Activated CD4-positive, CD25-positive, alpha-beta regulatory T cell treated with anti-CD3 and anti-CD28 coated beads, Interleukin-2, amount 50 U/mL, for 24 hours (primary cell): Measurements from ENCODE around the gene NDFIP2.
"Not testable (repeated sequence)": the region's sequence is repeated elsewhere in the genome, so short reads cannot be mapped to it uniquely, and the experiment has no call there.

Experiments
- ATAC-seq, 2 donors: fragments of 150-1000 bp; cut with Tn5 transposase; one replicate each; pipeline ENCODE4 v1.10.0; 2021; ENCODE audit warnings: mild to moderate bottlenecking in 1 of 2, moderate library complexity in 1 of 2

NDFIP2 gene

DNA sequence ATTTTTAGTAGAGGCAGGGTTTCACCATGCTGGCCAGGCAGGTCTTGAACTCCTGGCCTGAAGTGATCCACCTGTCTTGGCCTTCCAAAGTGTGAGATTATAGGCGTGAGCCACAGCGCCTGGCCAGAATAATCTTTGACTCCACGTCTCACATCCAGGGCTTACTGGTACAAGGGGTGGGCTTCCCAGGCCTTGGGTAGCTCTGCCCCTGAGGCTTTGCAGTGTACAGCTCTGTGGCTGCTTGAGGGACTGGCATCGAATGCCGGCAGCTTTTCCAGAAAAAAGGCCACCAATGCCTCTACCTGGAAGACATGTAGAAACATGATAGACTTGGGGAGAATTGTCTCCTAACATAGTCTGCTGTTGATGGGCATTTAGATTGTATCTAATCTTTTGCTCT, 57.8 kb downstream of the NDFIP2 start:
- no peak for ATAC-seq

DNA sequence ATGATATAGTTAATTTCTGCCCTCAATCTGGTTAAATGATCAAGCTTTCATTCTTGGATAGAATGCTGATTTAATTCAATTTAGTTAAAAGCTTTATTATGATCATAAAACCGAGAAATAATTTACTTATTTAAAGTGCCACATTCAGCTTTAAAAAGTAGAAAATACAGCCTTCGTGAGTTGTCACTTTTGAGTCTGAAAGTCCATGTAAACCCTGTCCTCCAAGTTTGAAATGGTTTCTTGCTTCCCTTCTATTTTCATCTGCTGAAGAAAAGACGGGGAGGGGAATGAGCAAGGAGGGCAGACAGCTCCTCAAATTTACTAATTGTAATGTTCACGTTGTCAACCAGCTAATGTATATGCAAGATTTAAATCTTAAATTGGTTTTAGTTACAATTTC, 59.5 kb downstream of the NDFIP2 start:
- ATAC-seq: no peak

DNA sequence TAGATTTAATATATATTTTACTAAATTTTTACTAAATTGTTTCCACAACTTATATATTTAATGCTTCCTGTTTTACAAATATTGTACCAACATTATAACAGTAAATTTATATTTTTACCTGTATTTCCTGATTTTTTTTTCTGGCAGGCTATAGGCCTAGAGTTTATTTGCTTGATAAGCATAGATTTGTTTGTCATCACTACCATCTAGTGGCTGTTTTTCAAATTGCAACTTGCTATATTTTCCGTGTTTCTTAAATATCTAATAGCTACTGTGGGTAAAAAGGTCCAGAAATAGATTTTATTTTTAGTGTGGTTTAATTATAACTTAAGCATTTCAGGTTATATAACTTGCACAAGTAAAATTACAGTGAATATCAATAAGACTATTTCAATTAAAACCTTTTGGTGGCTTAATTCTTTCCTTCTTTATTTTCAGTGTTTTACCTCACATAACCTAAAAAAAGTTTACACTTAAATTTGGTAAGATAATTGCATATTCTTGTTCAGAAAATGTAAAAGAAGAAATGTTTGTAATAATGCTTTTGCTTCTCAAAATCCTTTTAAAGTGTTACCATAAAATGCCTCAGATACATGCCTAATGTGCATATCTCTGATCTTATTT, 60.6 kb downstream of the NDFIP2 start:
- peak in 1 of 2 donors; percentile 30 for ATAC-seq

DNA sequence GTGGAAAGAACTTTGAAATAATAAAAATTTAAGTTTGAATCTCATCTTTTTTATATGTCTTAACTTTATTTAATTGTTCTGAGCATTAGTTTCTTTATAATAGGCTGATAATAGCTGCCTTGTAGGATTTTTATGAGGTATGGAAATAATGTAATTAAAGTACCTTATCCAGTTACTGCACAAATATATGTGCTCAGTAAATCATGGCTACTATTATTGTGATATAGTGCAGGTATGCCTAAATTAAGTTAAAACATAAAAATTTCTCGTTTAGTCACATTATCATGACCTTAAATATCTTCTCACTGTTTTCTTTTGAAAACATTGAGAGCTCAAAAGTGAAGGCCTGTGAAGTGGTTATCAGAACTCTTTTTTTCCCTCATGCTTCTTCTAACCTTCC, 62.9 kb downstream of the NDFIP2 start:
- no peak for ATAC-seq

DNA sequence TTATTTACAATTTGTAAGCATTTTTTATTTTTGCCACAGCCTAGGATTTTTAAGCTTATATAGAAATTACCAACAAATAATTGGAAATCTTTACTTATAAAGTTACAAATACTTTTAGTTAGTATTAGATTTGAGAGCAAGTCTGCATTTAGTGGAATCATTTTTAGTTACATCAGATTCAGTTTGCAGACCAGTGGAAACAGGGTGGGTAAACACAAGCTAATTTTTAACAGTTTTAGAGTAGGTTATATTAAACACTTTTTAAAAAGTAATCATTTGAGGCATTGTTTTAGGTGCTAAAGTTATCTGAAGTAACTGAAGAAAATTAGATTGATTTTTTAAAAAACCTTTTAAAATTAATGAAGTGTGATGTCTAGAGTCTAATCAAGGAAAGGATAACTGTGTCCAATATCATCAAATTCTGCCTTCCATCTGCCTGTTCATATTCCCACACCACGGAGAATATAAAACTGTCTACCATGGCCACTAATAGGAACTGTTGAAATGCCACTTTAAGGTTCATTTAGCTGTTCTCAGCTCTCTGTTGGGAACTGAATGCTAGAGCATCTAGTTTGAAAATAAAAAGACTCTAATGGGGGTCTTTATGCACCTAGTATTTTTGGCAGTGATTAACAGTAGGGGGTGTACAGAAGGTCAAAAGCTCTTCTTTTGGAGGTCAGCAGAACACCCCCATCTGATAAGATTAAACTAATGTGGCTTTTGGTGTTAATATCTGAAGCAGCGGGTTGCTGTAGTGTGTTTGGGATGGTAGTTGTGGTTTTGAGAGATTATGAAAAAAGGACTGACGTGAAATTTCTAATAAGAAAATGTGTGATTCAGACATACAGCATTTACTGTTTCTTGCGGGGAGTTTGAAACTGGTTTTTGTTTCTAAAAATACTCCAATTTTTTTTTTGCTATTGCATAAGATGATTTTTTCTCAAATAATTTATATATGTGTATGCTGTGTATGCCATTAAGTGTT, 66.5 kb downstream of the NDFIP2 start:
- peak in 1 of 2 donors; percentile 36 for ATAC-seq

DNA sequence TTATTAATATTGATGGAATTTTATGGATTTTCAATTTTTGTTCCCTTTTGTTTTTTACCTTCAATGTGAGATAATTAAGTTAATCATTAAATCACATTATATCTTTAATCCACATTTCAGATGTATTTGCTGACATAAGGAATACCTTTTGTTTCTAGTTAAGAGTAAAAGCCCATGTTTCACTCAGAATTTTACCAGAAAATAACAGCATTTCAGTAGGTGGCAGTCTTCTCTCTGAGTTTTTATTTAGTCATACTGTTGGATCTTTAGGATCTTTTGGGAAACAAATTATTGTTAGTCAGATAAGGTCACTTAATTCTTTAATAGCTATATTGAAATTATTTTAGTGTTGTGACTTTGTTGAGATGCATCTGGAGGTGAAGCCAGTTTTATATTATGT, 67.9 kb downstream of the NDFIP2 start:
- ATAC-seq: no peak

DNA sequence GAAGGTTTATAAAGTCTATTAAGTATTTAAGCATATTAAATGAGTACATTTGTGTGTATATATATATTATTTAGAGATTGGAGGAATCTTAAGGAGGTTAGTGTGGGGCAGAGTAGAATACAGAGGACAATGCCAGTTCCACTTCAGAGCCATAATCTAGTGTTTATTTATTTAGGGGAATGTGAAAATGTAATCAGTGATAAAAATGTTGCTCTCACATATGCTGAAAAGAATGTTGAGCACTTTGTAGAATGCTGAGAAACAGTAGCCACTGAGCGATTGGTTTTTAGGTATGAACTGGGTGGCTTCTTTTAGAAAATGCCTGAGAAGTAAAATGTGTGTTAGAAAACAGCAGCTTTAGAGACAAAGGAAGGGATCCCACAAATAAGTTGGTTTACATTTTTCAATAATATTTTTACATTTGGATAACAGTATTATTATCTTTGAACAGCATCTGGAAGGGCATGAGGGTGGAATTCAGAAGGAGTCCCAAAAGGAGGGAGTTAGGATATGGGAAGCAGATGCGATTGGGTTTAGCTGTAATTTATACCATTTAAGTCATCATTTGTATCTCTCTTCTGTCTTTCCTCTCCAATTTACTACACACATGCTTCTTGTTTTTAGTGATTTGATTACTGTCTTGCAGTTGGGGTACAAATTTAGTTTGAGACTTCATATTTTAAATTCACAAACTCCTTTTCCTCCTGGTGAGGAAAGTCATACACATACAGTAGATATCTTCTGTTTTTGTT, 68.6 kb downstream of the NDFIP2 start:
- ATAC-seq: no peak

DNA sequence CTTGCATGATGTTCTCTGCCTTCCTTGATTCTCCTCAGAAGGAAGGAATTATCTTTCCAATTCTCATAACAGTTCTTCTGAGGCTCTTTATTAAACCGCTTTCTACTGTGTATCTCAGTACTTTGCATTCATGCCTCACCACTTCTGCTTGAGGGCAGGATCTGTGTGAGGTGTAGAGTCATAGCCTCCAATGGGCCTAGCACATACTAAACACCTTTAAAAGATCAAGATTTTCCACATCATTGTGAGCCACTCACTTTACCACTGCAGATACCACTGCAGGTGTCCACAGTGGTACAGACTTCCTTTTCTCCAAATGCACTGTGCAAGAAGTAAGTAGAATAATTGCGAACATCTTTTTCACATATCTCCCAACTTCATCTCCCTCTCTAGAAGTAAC, 76.7 kb downstream of the NDFIP2 start:
- ATAC-seq: no peak

DNA sequence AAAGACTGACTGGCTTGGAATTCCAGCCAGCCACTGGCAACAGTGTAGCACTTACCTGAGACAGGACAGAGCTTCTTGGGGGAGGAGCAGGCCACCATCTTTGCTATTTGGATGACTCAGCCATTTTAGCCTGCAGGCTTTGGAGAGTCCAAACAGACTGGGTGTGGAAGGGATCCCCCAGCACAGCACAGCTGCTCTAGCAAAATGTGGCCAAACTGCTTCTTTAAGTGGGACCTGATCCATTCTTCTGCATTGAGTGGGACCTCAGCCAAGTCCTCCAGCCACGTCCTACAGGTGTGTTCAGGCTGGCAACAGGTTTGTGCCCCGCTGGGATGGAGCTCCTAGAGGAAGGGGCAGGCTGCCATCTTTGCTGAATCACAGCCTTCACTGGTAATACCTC, 80.0 kb downstream of the NDFIP2 start:
- ATAC-seq: no peak

DNA sequence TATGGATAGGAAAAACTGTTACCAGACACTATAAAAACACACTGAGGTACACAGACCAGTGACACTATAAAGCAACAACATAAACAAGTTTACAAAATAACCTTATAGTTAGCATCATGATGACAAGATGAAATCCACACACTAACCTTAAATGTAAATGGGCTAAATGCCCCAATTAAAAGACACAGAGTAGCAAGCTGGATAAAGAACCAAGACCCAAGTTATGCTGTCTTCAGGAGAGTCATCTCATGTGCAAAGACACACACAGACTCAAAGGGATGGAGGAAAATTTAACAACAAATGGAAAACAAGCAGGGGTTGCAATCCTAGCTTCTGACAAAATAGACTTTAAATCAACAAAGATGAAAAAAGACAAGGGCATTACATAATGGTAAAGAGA, 81.6 kb downstream of the NDFIP2 start:
- no peak for ATAC-seq

DNA sequence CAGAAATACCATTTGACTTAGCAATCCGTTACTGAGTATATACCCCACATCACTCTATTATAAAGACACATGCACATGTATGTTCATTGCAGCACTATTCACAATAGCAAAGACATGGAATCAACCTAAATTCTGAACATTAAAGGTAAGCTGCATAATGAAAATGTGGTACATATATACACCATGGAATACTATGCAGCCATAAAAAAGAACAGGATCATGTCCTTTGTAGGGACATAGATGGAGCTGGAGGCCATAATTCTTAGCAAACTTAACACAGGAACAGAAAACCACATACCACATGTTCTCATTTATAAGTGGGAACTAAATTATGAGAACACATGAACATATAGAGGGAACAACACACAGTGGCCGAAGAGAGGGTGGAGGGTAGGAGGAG, 85.2 kb downstream of the NDFIP2 start:
- no peak for ATAC-seq

DNA sequence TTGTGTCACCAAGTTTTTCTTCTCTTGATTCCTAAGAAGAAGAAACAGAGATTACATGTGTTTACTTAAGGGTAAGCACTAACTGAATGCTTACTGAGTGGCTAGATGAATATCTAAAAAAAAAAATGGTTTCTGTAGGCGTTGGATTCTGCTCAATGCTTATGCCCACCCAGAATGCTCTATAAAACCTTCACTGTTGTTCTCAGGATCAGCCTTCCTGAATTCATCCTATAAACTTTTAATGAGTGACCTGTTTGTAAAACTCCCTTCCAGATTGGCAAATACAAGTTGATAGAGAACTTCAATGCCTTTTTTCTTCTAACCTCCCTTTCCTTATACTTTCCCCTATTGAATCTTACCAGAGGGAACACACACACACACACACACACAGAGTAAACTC, 90.2 kb downstream of the NDFIP2 start:
- ATAC-seq: no peak

DNA sequence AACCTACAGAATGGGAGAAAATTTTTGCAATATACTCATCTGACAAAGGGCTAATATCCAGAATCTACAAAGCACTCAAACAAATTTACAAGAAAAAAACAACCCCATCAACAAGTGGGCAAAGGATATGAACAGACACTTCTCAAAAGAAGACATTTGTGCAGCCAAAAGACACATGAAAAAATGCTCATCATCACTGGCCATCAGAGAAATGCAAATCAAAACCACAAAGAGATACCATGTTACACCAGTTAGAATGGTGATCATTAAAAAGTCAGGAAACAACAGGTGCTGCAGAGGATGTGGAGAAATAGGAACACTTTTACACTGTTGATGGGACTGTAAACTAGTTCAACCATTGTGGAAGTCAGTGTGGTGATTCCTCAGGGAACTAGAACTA, 92.9 kb downstream of the NDFIP2 start:
- ATAC-seq: not testable (repeated sequence)

DNA sequence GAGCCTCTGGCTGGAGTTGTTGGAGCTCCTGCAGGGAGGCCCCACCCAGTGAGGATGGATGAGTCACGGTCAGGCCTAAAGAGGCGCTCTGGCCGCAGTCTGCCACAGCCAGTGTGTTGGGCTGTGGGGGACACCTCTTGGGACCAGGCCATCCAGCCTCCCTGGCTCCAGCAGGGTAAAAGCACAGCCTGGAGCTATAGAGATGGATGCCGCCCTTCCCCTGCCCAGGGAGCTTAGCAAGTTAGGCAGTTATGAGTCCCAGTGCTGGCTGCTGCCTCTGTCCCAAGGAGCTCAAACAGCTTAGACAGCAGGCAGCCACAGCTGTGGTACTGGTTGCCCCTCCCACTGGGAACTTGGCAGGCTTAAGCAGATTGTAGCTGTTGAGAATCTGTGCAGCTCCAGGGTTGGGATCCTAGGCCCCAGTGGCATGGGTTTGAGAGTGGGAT, 100.9 kb downstream of the NDFIP2 start:
- no peak for ATAC-seq

DNA sequence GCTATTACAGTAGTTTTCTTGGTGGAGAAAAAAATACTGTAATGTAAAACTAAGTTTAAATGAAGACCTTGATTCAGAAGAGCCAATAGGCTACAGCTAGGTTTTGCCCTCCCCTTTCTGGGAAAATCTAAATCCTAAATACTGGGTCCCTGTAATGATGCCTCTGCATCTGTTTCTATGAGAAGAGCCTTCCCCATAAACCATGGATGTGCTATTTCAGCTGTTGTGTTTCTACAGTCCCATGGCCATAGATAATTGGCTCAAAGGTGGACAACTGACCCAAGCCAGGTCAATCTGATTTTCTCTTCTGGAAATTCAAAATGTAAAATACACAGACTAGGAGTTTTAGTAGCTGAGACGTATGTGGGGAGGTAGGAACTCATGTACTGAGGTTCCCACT, 101.9 kb downstream of the NDFIP2 start:
- no peak for ATAC-seq

DNA sequence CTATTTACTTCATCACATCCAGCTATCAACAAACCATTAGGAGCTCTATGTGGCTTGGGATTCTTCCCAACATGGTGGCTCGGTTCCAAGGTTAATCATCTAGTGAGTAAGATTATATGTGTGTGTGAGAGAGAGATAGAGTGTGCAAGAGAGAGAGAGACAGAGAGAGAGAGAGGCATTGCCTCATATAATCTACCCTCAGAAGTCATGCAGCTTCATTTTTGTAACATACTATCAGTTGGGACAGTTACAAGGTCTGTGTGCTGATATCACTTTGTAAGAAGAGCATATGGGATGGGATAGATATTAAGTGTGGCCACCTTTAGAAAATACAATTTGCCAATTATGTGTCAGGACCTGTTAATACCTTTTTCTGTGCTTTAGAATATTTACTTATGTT, 104.1 kb downstream of the NDFIP2 start:
- no peak for ATAC-seq

DNA sequence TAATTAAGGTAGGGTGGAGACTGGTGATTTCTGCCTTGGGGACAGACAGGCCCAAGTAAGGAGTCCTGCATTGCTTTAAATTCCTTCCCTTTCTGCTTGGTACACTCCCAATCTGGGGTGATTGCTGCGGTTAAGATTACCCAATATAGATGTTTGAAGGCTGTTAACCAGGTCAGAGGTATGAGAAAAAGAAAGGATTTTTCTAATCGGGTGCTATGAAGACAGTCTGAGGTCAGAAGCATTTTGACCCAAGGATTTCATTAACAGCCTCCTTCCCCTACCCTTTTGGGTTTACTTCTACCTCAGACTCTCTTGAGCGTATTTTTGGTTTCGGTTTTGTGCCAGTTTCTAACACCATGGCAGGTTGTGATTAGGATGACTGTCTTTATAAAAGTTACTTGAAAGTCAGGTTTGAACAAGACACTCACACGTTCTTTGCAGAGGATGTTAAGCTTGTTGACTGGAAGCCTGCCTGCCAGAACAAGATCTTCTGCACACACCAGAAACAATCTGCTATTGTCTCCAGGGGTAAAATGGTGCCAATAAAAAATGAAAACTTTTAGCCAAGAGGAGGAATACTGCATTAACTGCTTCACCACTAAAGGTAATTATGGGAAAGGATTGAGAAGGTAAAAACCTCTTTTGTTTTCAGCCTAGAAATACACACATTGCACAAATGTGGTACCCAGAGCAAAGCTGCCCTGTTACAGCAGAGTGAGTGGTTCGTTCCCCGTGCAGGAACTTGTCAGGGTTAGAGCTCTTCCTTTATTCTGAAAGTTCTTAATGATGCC, 108.8 kb downstream of the NDFIP2 start:
- ATAC-seq: no peak

DNA sequence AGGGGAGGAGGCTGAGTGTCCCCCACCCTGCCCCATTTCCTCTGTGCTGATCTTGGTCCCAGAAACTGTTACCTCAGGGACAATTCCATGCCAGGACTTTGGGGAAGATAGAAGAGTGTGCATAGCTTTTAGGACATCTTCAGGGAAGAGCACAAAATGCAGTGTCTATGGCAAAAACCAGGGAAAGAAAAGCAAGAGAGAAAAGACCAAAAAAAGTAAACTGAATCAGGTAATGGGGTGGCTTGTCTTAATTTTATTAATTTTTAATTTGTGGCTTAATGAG, 109.4 kb downstream of the NDFIP2 start:
- ATAC-seq: no peak

DNA sequence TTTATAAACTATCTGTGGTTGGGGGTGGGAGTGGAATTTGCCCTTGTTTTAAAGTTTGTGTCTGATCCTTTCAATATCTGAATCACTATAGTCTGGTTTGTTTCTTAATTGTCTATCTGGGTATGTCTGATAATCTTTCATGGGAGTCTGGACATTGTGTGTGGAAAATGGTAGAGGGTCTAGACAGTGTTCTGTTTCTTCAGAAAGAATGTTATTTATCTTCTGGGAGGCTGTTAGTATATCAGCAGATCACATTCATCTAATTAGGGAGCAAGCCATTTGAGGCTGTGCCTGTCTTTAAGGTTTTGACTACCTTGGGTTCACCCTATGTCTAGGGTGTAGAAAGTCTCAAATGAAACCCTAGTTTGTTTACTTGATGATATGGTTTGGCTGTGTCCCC, 110.5 kb downstream of the NDFIP2 start:
- ATAC-seq: no peak

DNA sequence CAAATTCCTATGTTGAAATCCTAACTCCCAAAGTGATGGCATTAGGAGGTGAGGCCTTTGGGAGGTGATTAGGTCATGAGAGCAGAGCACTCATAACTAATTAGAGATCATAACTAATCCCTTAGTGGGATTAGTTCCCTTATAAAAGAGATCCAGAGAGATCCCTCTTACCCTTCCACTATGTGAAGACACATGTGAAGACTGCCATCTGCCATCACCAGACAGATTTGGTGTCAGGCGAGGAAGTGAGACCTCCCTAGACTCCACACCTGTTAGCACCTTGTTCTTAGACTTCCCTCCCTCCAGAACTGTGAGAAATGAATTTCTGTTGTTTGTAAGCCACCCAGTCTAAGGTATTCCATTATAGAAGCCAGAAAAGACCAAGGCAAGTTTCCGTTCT, 112.2 kb downstream of the NDFIP2 start:
- ATAC-seq: no peak

DNA sequence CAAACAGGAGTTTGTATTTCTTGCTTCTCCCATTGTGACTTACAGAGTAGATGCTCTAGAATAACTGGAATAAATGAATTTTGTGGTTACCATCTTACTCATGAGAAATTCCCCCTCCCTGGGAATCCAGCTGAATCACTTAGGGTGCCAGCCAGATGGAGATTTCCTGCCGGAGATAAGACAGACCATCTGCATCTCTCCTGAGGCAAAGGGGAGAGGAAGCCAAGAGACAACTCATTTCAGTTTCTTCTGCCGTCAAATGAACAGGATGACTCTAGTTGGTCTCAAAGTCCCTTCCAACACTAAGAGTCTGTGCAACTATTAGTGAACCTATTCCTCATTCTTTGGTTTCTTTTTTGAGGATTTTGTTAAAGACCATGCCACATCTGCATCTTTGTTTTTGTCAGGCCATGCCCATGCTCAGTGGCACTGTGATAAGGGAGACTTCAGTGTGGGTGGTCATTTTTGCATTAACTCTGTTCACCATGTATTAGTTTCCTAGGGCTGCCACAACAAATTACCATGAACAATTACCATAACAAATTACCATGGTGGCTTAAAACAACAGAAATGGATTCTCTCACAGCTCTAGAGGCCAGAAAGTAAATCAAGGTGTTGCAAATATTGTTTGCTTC, 112.8 kb downstream of the NDFIP2 start:
- no peak for ATAC-seq

DNA sequence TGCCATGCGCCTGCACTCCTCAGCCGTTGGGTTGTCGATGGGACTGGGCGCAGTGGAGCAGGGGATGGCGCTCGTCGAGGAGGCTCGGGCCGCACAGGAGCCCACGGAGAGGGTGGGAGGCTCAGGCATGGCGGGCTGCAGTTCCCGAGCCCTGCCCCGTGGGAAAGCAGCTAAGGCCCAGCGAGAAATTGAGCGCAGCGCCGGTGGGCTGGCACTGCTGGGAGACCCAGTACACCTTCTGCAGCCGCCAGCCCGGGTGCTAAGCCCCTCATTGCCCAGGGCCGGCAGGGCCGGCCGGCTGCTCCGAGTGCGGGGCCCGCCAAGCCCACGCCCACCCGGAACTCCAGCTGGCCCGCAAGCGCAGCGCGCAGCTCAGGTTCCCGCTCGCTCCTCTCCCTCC, 119.2 kb downstream of the NDFIP2 start:
- ATAC-seq: not testable (repeated sequence)
